Prostate gland (tissue), 2 donors: ENCODE data around the gene HTR6.
A peak's percentile ranks its signal among the peaks of the same experiment; 100 is the strongest.

Experiments
- POLR2A ChIP-seq: fragments of 450-650 bp; IDR thresholded peaks from one replicate; pipeline ENCODE4 v1.6.1; 2016; ENCODE audit warnings: antibody characterized with exemption, mild to moderate bottlenecking
- POLR2AphosphoS5 ChIP-seq: sonication (generic); formaldehyde crosslinking; IDR thresholded peaks from one replicate; pipeline ENCODE4 v1.6.1; 2017; ENCODE audit warnings: antibody characterized with exemption
- TF ChIP-seq, protein P1 (sequence below), 4 experiments: fragments of 200-600 bp in 2 of 4; fragments of 450-650 bp in 2 of 4; sonication (generic) in 2 of 4; IDR thresholded peaks; 1 replicate in 3 of 4; 2 replicates in 1 of 4; pipeline ENCODE4 v1.5.1; 2016 to 2019; ENCODE audit warnings: antibody characterized with exemption in 4 of 4, mild to moderate bottlenecking in 2 of 4, moderate library complexity in 2 of 4

DNA sequence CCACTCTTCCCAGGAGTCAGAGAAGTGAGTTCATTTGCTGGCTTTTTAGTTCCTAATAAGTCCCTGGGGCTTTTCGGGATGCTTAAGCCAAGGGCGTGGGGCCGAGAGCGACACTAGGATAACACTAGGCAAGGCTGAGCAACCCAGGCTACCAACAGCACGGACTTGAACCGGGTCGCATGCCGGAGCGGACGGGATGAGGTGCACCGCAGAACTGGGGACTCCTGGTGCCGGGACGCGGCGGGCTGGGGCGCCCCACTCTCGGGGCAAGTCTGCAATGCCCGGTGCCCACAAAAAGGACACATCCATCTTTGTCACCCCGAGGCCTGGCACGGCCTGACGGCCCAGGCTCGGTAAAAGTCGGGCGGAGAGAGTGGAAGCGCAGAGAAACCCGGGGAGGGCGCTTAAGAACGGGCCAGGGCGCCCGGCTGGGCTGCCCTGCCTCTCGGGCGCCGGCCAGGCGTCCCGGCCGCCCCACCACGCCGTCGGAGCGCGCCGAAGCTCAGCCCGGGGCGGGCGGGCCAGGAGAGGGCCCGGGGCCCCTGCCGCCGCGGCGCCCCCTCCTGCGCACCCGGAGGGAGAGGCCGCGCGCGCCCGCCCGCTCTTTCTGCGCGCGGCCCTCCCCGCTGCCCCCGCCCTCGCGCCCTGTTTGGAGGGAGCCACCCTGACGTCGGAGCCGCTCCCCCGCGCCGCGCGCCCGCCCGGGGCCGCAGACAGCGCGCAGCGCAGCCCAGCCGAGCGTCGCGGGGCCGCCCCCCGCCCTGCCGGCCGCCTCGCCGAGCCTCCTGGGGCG lies 20.9 kb upstream of the HTR6 start, which contains the start of gene NBL1:
- TF ChIP-seq, protein P1, sequence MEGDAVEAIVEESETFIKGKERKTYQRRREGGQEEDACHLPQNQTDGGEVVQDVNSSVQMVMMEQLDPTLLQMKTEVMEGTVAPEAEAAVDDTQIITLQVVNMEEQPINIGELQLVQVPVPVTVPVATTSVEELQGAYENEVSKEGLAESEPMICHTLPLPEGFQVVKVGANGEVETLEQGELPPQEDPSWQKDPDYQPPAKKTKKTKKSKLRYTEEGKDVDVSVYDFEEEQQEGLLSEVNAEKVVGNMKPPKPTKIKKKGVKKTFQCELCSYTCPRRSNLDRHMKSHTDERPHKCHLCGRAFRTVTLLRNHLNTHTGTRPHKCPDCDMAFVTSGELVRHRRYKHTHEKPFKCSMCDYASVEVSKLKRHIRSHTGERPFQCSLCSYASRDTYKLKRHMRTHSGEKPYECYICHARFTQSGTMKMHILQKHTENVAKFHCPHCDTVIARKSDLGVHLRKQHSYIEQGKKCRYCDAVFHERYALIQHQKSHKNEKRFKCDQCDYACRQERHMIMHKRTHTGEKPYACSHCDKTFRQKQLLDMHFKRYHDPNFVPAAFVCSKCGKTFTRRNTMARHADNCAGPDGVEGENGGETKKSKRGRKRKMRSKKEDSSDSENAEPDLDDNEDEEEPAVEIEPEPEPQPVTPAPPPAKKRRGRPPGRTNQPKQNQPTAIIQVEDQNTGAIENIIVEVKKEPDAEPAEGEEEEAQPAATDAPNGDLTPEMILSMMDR (IDR thresholded peaks at IDR 0.05) = peak in 1 of 4 experiments; percentile 9
- TF ChIP-seq POLR2AphosphoS5 (no peak), POLR2A (peak; percentile 20)
